Osteocyte (in vitro differentiated cells): ENCODE results near the gene HOATZ. TPM values are rescaled to one million over a fixed set of nuclear protein-coding genes. Genes with fewer than 3 reads are reported as not detected.

Source experiments
- DNase-seq: peaks from one replicate; pipeline ENCODE4 v3.0.0; 2021; ENCODE audit warnings: mixed read lengths; ENCODE audit not compliant: unreplicated experiment; ENCODE audit errors: extremely low spot score
- H3K27ac Mint-ChIP-seq: one replicate; pipeline ENCODE4 v1.8.0; 2021; ENCODE audit warnings: mild to moderate bottlenecking, mixed read lengths; ENCODE audit not compliant: unreplicated experiment
- H3K27me3 Mint-ChIP-seq: one replicate; pipeline ENCODE4 v1.8.0; 2021; ENCODE audit warnings: mixed read lengths; ENCODE audit not compliant: unreplicated experiment
- H3K36me3 Mint-ChIP-seq: one replicate; pipeline ENCODE4 v1.8.0; 2021; ENCODE audit warnings: mixed read lengths; ENCODE audit not compliant: unreplicated experiment
- H3K4me1 Mint-ChIP-seq: one replicate; pipeline ENCODE4 v1.8.0; 2021; ENCODE audit warnings: mixed read lengths; ENCODE audit not compliant: unreplicated experiment
- H3K4me3 Mint-ChIP-seq: one replicate; pipeline ENCODE4 v1.8.0; 2021; ENCODE audit warnings: mild to moderate bottlenecking, moderate library complexity, mixed read lengths; ENCODE audit not compliant: unreplicated experiment
- H3K9me3 Mint-ChIP-seq: one replicate; pipeline ENCODE4 v1.8.0; 2021; ENCODE audit warnings: mixed read lengths; ENCODE audit not compliant: unreplicated experiment
- CTCF ChIP-seq: fragments of 200-600 bp; sonication (generic); IDR thresholded peaks from 2 replicates; pipeline ENCODE4 v1.5.0; 2021; ENCODE audit warnings: antibody characterized with exemption, mild to moderate bottlenecking, moderate library complexity
- total RNA-seq: library from RNA; stranded (reverse); gene quantifications from 2 replicates; pipeline ENCODE4 v1.2.1, GENCODE V29; 2021

Gene HOATZ
- total RNA-seq, 1 donor from 2014 or later: not detected

- no peak overlapping the region for H3K27ac Mint-ChIP-seq
- TF ChIP-seq CTCF: no peak
These were observed 4.1 kb downstream of the HOATZ start for GRCh38 chr11:111518668-111519067.

GRCh38 chr11:111520560-111520959, 6.0 kb downstream of the HOATZ start:
- H3K4me1 Mint-ChIP-seq: no peaks in the 10 kb centered on the region
- H3K36me3 Mint-ChIP-seq: no peaks in the 10 kb centered on the region
- no peak overlapping the region for H3K4me3 Mint-ChIP-seq
- H3K27ac Mint-ChIP-seq: no peak overlapping the region
- no peaks in the 10 kb centered on the region for H3K9me3 Mint-ChIP-seq
- no peak for DNase-seq
- TF ChIP-seq CTCF: no peak
- H3K27me3 Mint-ChIP-seq: no peaks in the 10 kb centered on the region

More at GRCh38 chr11:111518668-111519067, 4.1 kb downstream of the HOATZ start:
- no peaks in the 10 kb centered on the region for H3K9me3 Mint-ChIP-seq
- no peaks in the 10 kb centered on the region for H3K36me3 Mint-ChIP-seq
- peaks cover 6% of the 10 kb centered on the region for H3K4me1 Mint-ChIP-seq
- no peak for DNase-seq
- peaks cover 15% of the 10 kb centered on the region for H3K27me3 Mint-ChIP-seq
- no peak overlapping the region for H3K4me3 Mint-ChIP-seq

- DNase-seq: no peak
- no peaks in the 10 kb centered on the region for H3K9me3 Mint-ChIP-seq
- no peaks in the 10 kb centered on the region for H3K27me3 Mint-ChIP-seq
- TF ChIP-seq CTCF: no peak
- no peaks in the 10 kb centered on the region for H3K4me1 Mint-ChIP-seq
- no peak overlapping the region for H3K27ac Mint-ChIP-seq
- H3K36me3 Mint-ChIP-seq: no peaks in the 10 kb centered on the region
- H3K4me3 Mint-ChIP-seq: no peak overlapping the region
These were observed 6.6 kb downstream of the HOATZ start for GRCh38 chr11:111521135-111521534.

- Mint-ChIP-seq H3K27me3 (no peaks in the 10 kb centered on the region), H3K4me1 (peaks cover 5% of the 10 kb centered on the region), H3K36me3 (no peaks in the 10 kb centered on the region), H3K27ac (no peak overlapping the region), H3K4me3 (no peak overlapping the region), H3K9me3 (no peaks in the 10 kb centered on the region)
- no peak for DNase-seq
- TF ChIP-seq CTCF: no peak
These were observed 7.8 kb downstream of the HOATZ start for GRCh38 chr11:111522426-111522825.

- Mint-ChIP-seq H3K4me3 (no peak overlapping the region), H3K27me3 (no peaks in the 10 kb centered on the region), H3K9me3 (no peaks in the 10 kb centered on the region), H3K36me3 (no peaks in the 10 kb centered on the region), H3K4me1 (peaks cover 5% of the 10 kb centered on the region), H3K27ac (no peak overlapping the region)
- DNase-seq: no peak
- no peak for TF ChIP-seq CTCF
These were observed 8.8 kb downstream of the HOATZ start for GRCh38 chr11:111523343-111523742.
